HEK293 (cell line): ENCODE results near the gene TARBP1.

Experiments used
- CTCF ChIA-PET: fragments of 350-600 bp; formaldehyde crosslinking; extraction: SDS; loops from one replicate; lab custom pipeline; 2021; ENCODE audit warnings: antibody characterized with exemption; lab: Yijun Ruan, JAX
- POLR2A ChIA-PET: fragments of 300-600 bp; formaldehyde crosslinking; extraction: SDS; loops from one replicate; lab custom pipeline; 2020; ENCODE audit warnings: antibody characterized with exemption, inconsistent platforms; lab: Yijun Ruan, JAX
- H3K27ac ChIP-seq: fragments of 200-500 bp; sonication (Bioruptor generic); 2 replicates; pipeline ENCODE4 v1.5.1; 2014; ENCODE audit warnings: low read depth, low read length, control low read depth, inconsistent platforms; ENCODE audit errors: extremely low read depth
- H3K36me3 ChIP-seq, 2 experiments: fragments of 200-500 bp in 1 of 2; sonication (Bioruptor generic) in 1 of 2; 1 replicate in 1 of 2; 2 replicates in 1 of 2; pipeline ENCODE4 v1.5.1; 2014 to 2017; ENCODE audit warnings: inconsistent platforms in 2 of 2, low read length in 2 of 2; ENCODE audit not compliant: control insufficient read depth in 2 of 2, insufficient read depth in 1 of 2
- H3K4me1 ChIP-seq: fragments of 200-500 bp; sonication (Bioruptor generic); 2 replicates; pipeline ENCODE4 v1.5.1; 2014; ENCODE audit warnings: mild to moderate bottlenecking, low read length, inconsistent platforms; ENCODE audit not compliant: control insufficient read depth, insufficient read depth
- H3K4me3 ChIP-seq: 2 replicates; pipeline ENCODE4 v1.5.1; 2011; ENCODE audit warnings: low read depth, mild to moderate bottlenecking, control low read depth, low read length, moderate library complexity
- H3K9me3 ChIP-seq: fragments of 200-500 bp; sonication (Bioruptor generic); 2 replicates; pipeline ENCODE4 v1.5.1; 2014; ENCODE audit warnings: low read depth, low read length, inconsistent platforms; ENCODE audit not compliant: control insufficient read depth, insufficient read depth
- BCL6B ChIP-seq: fragments of 450-650 bp; formaldehyde crosslinking; IDR thresholded peaks from 2 replicates; pipeline ENCODE4 v1.5.1; 2017; ENCODE audit warnings: missing biosample characterization, missing genetic modification characterization
- GLI2 ChIP-seq: fragments of 450-650 bp; formaldehyde crosslinking; IDR thresholded peaks from 2 replicates; pipeline ENCODE4; 2017; ENCODE audit warnings: missing biosample characterization, missing genetic modification characterization, low read depth, borderline replicate concordance
- GLIS1 ChIP-seq: fragments of 450-650 bp; formaldehyde crosslinking; IDR thresholded peaks from 2 replicates; pipeline ENCODE4 v1.5.1; 2016; ENCODE audit warnings: missing biosample characterization, missing genetic modification characterization
- MZF1 ChIP-seq: fragments of 450-650 bp; formaldehyde crosslinking; IDR thresholded peaks from 2 replicates; pipeline ENCODE4 v1.5.1; 2017; ENCODE audit warnings: missing biosample characterization, missing genetic modification characterization, borderline replicate concordance
- PRDM4 ChIP-seq: fragments of 450-650 bp; formaldehyde crosslinking; IDR thresholded peaks from 2 replicates; pipeline ENCODE4 v1.5.1; 2017; ENCODE audit warnings: missing biosample characterization, missing genetic modification characterization
- SALL2 ChIP-seq: fragments of 450-650 bp; formaldehyde crosslinking; IDR thresholded peaks from 2 replicates; pipeline ENCODE4 v1.5.0; 2017; ENCODE audit warnings: missing biosample characterization, mild to moderate bottlenecking, missing genetic modification characterization, borderline replicate concordance
- SP3 ChIP-seq: fragments of 450-650 bp; formaldehyde crosslinking; IDR thresholded peaks from 2 replicates; pipeline ENCODE4 v1.5.1; 2016; ENCODE audit warnings: missing biosample characterization, missing genetic modification characterization
- SP7 ChIP-seq: fragments of 450-650 bp; formaldehyde crosslinking; IDR thresholded peaks from 2 replicates; pipeline ENCODE4 v1.5.1; 2016; ENCODE audit warnings: missing biosample characterization, missing genetic modification characterization
- YY1 ChIP-seq: fragments of 450-650 bp; formaldehyde crosslinking; IDR thresholded peaks from 2 replicates; pipeline ENCODE4 v1.5.1; 2018; ENCODE audit warnings: missing biosample characterization, missing genetic modification characterization
- ZFP69B ChIP-seq: fragments of 450-650 bp; formaldehyde crosslinking; IDR thresholded peaks from 2 replicates; pipeline ENCODE4 v1.5.1; 2016; ENCODE audit warnings: missing biosample characterization, missing genetic modification characterization
- ZNF157 ChIP-seq: fragments of 450-650 bp; formaldehyde crosslinking; IDR thresholded peaks from 2 replicates; pipeline ENCODE4 v1.5.1; 2016; ENCODE audit warnings: missing biosample characterization, missing genetic modification characterization
- ZNF2 ChIP-seq: fragments of 450-650 bp; formaldehyde crosslinking; IDR thresholded peaks from 2 replicates; pipeline ENCODE4 v1.5.1; 2016; ENCODE audit warnings: missing biosample characterization, missing genetic modification characterization
- ZNF23 ChIP-seq: fragments of 450-650 bp; formaldehyde crosslinking; IDR thresholded peaks from 2 replicates; pipeline ENCODE4 v1.5.1; 2016; ENCODE audit warnings: missing biosample characterization, missing genetic modification characterization, borderline replicate concordance
- ZNF26 ChIP-seq: fragments of 450-650 bp; formaldehyde crosslinking; IDR thresholded peaks from 2 replicates; pipeline ENCODE4 v1.5.1; 2016; ENCODE audit warnings: missing biosample characterization, missing genetic modification characterization
- ZNF391 ChIP-seq: fragments of 450-650 bp; formaldehyde crosslinking; IDR thresholded peaks from 2 replicates; pipeline ENCODE4 v1.5.1; 2016; ENCODE audit warnings: low read depth, missing biosample characterization, missing genetic modification characterization, borderline replicate concordance
- ZNF449 ChIP-seq: fragments of 450-650 bp; formaldehyde crosslinking; IDR thresholded peaks from 2 replicates; pipeline ENCODE4 v1.5.1; 2017; ENCODE audit warnings: missing biosample characterization, mild to moderate bottlenecking, missing genetic modification characterization, moderate library complexity
- ZNF473 ChIP-seq: fragments of 450-650 bp; formaldehyde crosslinking; IDR thresholded peaks from 2 replicates; pipeline ENCODE4 v1.5.1; 2017; ENCODE audit warnings: missing biosample characterization, missing genetic modification characterization
- ZNF501 ChIP-seq: fragments of 450-650 bp; formaldehyde crosslinking; IDR thresholded peaks from 2 replicates; pipeline ENCODE4 v1.5.1; 2016; ENCODE audit warnings: missing biosample characterization, missing genetic modification characterization
- ZNF518A ChIP-seq: fragments of 450-650 bp; formaldehyde crosslinking; conservative IDR thresholded peaks from 2 replicates; pipeline ENCODE4 v1.5.1; 2016; ENCODE audit warnings: low read depth, missing biosample characterization, missing genetic modification characterization
- ZNF600 ChIP-seq: fragments of 450-650 bp; formaldehyde crosslinking; IDR thresholded peaks from 2 replicates; pipeline ENCODE4 v1.5.1; 2016; ENCODE audit warnings: missing biosample characterization, missing genetic modification characterization
- ZNF692 ChIP-seq: fragments of 450-650 bp; formaldehyde crosslinking; IDR thresholded peaks from 2 replicates; pipeline ENCODE4 v1.5.1; 2016; ENCODE audit warnings: missing biosample characterization, missing genetic modification characterization
- ZNF777 ChIP-seq: fragments of 450-650 bp; formaldehyde crosslinking; IDR thresholded peaks from 2 replicates; pipeline ENCODE4 v1.5.1; 2017; ENCODE audit warnings: missing biosample characterization, missing genetic modification characterization, borderline replicate concordance
- ZNF792 ChIP-seq: fragments of 450-650 bp; formaldehyde crosslinking; IDR thresholded peaks from 2 replicates; pipeline ENCODE4 v1.5.1; 2016; ENCODE audit warnings: missing biosample characterization, missing genetic modification characterization

TARBP1 gene

GRCh38 chr1:234502785-234503184 is 23.8 kb upstream of the TARBP1 start (continued):
- no peak for TF ChIP-seq BCL6B (tag by site-specific recombination)
- TF ChIP-seq, all 188 proteins: peak for 1

GRCh38 chr1:234500269-234500668 is 21.3 kb upstream of the TARBP1 start:
- ChIA-PET CTCF (interaction anchor here (0.5 to 4.3 kb wide), 39 partner anchors 9 to 1230 kb away, joined by 3 to 46 read pairs (median 4); partner anchors contain the start of gene TARBP1), POLR2A (interaction anchor here (0.6 to 3.6 kb wide), 6 partner anchors 53 to 597 kb away, joined by 3 to 23 read pairs (median 4); no protein-coding TSS in a partner anchor)
- no peaks in the 10 kb centered on the region for H3K36me3 ChIP-seq
- H3K27ac ChIP-seq, result peak overlapping the region; percentile 40
- peaks cover 17% of the 10 kb centered on the region for H3K4me1 ChIP-seq
- no peaks in the 10 kb centered on the region for H3K9me3 ChIP-seq
- H3K4me3 ChIP-seq, result no peak overlapping the region
- TF ChIP-seq ZNF600, result no peak
- TF ChIP-seq MZF1 (tag by site-specific recombination), result no peak
- TF ChIP-seq ZFP69B, result no peak
- TF ChIP-seq ZNF449 (tag by site-specific recombination), result peak; percentile 26; the same call in 1 of the 2 replicates
- no peak for TF ChIP-seq ZNF518A (tag by site-specific recombination)
- TF ChIP-seq PRDM4 (tag by site-specific recombination), result no peak
- TF ChIP-seq YY1 (tag by site-specific recombination), result no peak
- TF ChIP-seq ZNF2 (tag by site-specific recombination), result no peak
- TF ChIP-seq ZNF26 (tag by site-specific recombination), result no peak
- TF ChIP-seq ZNF692, result no peak
- TF ChIP-seq GLIS1 (tag by site-specific recombination), result no peak
- no peak for TF ChIP-seq SALL2 (tag by site-specific recombination)
- TF ChIP-seq SP3 (tag by site-specific recombination), result no peak
- TF ChIP-seq ZNF23 (tag by site-specific recombination), result no peak
- 0 out of 2 replicates have a peak, but pooled peaks have one; percentile 29 for TF ChIP-seq ZNF501
- TF ChIP-seq ZNF157 (tag by site-specific recombination), result no peak
- TF ChIP-seq ZNF792 (tag by site-specific recombination), result 0 out of 2 replicates have a peak, but pooled peaks have one; percentile 73
- TF ChIP-seq ZNF777 (tag by site-specific recombination), result no peak
- TF ChIP-seq ZNF391 (tag by site-specific recombination), result no peak
- peak; percentile 9; the same call in 1 of the 2 replicates for TF ChIP-seq SP7 (tag by site-specific recombination)
- TF ChIP-seq GLI2 (tag by site-specific recombination), result no peak
- no peak for TF ChIP-seq ZNF473 (tag by site-specific recombination)
